Activated CD8-positive, alpha-beta memory T cell treated with anti-CD3 and anti-CD28 coated beads, Interleukin-2, amount 50 U/mL, for 4 hours (primary cell): ENCODE results near the gene SRL.
"Not testable (repeated sequence)": the region's sequence is repeated elsewhere in the genome, so short reads cannot be mapped to it uniquely, and the experiment has no call there.

ENCODE experiments used
- DNase-seq: peaks from one replicate; pipeline ENCODE4 v3.0.0-alpha.2; 2020

The SRL gene

DNA sequence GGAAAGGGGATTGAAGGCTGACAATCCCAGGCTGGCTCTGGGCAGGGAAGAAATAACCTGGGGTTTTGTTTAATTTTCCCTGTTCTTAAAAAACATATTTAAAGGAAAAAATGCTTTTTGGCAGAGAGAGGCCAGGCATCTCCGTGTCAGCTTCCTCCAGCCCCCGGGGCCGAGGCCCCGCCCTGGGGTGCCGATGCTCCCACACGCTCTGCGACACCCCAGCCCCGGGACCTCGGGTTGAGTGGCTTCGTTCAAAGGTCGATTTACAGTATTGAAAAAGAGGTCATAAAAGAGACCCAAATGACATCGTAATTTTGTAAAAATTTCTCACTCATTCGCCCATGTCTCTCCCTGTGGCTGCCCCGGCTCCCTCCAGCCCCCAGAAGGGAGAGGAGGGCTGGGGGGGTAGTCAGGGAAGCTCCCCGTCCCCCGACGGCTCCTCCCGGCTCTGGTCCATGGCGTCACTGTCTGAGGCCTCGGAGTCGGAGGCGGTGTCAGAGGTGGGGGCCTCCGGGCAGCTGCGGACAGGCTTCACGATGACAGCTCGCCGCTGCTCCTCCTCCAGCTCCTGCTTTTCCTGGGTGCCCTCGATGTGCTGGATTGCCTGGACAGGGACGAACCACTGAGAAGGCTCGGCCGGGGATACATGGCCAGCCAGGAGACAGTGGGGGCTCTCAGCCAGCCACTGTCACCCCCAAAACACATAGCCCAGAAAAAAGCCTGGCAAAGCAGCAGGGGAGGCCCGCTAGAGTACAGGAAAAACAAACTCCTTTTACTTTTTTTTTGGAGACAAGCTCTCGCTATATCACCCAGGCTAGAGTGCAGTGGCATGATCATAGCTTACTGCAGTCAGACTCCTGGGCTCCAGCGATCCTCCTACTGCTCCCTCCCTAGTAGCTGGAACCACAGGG lies 16.0 kb upstream of the SRL start:
- DNase-seq, result no peak

DNA sequence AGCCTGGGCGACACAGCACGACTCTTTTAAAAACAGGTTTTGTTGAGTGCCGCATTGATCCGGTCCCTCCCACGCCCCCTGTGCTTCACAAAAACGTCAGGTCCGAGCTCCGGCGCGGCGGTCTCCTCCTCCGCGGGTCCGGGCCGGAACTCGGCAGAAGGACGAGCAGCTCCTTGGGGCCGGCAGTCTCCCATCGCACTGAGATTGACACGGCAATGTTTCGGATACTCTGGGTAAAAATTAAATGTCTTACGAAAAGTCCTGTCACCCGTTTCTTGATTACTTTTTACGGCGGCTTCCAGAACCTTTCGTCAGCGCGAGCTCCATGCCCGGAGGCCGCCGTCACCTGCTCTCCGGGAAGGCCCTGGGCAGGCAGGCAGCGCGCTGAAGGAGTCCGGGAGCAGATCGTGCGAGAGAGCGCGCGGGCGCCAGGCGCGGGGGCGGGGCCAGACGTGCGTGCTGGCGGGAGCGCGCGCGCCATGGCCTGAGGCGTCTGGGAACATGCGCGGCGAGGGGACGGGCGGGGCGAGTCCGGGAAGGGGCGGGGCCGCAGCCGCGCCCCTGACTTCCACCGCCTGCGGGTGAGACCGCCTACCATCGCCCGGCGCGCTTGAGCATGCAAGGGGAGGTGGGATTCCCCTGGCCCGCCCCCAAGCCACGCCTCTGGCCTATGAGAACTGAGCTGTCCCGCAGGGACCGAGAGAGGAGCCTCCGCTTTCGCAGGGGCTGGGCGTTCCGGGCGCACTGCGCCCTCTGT lies 11.7 kb upstream of the SRL start:
- DNase-seq, result peak; percentile 99

DNA sequence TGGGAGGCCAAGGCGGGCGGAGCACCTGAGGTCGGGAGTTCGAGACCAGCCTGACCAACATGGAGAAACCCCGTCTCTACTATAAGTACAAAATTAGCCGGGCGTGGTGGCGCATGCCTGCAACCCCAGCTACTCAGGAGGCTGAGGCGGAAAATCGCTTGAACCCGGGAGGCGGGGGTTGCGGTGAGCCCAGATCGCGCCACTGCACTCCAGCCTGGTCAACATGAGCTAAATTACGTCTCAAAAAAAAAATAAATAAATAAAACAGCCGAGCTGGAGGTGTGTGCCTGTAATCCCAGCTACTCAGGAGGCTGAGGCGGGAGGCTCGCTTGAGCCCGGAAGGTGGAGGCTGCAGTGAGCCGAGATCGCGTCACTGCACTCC lies 11.1 kb upstream of the SRL start:
- not testable (repeated sequence) for DNase-seq

DNA sequence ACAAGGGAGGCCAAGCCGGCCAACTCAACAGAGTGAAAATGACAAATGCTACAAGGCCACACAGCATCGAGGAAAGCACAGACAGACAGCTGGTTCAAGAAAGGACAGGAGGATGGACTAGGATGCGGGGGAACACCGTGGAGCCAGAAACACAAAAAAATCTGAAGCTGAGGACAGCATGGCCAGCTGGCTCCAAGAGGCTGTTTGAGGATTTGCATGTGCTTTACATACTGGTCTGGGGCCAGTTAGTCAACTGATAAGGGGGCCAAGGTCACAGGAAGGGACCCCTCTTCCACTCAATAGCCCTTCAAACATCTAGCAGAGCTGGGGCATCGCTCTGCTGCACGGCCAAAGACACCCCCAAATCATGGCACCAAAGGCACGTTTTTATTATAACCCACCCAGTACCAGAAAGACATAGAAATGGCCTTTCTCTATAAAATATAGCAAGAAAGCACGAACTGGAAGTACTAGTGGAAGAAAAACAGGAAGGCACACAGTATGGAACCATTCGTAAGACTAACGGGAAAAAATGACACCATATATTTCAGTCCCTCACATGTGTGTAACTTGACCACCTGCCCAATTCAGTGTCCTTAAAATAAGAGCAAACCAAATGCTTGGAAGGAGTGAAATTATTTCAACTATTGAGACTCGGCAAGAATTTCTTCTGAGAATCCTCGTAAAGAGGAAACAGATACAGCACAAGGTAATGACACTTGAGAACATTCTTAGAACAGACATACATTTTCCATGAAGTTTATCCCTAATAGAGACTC lies 7.8 kb upstream of the SRL start:
- no peak for DNase-seq

DNA sequence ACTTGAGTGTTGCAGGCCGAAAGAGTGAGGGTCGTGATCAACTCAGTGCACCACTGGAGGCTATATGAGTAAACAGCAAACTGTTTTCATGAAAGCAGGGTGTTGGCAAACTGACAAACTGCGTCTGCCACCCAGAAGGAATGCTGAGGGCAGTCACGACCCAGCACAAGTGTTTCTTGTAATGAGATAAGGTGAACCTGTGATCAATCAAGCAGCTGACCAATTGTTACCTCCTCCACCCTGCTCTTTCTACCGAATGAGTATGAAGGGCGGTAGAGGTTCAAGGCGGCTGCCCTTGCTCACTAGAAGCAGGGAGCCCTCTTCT lies 5.5 kb upstream of the SRL start:
- DNase-seq, result no peak

DNA sequence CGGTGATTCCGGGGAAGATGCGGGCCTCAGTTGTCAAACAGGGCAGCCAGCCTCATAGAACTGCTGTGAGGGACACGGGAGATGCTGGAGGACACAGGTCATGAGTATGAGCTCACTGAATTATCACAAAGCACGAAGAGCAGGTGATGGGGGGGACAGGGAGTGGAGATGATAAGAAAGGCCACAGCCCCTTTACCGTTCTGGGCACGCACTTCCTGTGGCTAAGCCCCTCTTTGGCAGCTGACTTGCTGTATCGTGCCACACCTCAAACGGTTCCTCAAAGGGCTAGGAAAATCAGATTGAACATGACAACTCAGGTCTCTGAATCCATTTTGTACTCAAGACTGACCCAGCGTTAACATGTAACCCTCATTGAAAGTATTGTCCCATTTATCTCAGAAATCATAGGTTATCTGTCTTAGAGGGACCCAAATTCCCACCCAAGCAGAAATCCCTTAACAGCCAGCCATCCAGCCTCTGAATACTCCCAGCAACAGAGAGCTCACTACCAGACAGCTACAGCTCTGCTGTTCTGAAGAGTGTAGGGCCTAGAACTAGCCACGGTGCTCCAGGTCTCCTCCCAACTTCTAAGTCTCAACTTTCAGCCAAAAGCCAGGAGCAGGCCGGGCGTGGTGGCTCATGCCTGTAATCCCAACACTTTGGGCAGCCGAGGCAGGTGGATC lies 5.0 kb upstream of the SRL start:
- no peak for DNase-seq

DNA sequence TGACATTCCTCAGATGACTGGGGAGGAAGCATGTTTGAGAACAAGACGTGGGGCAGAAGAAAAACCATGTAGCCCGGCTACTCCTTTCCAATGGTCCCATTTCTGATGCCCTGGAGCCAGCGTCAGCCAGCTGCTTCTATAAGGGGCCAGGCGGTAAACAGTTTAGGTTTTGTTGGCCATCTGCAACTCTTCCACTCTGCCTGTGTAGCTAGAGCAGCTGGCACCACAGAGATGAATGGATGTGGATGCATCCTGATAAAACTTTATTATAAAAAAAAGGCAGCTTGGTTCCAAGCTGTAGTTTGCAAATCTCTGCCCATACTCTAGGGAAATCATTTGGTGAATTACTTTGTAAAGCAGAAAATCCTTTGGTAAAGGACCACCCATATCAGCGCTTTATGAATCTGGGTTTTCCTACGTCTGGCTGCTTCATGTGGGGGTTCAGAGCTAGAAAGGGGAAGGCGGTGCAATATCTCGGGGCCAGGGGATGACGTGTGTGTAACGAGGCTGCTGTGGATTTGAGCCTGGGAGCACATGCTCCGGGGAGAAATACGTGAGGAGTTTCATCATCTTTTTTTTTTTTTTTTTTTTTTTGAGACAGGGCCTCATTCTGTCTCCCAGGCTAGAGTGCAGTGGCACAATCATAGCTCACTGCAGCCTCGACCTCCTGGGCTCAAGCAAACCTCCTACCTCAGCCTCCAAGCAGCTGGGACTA lies 3.4 kb upstream of the SRL start:
- DNase-seq, result no peak

DNA sequence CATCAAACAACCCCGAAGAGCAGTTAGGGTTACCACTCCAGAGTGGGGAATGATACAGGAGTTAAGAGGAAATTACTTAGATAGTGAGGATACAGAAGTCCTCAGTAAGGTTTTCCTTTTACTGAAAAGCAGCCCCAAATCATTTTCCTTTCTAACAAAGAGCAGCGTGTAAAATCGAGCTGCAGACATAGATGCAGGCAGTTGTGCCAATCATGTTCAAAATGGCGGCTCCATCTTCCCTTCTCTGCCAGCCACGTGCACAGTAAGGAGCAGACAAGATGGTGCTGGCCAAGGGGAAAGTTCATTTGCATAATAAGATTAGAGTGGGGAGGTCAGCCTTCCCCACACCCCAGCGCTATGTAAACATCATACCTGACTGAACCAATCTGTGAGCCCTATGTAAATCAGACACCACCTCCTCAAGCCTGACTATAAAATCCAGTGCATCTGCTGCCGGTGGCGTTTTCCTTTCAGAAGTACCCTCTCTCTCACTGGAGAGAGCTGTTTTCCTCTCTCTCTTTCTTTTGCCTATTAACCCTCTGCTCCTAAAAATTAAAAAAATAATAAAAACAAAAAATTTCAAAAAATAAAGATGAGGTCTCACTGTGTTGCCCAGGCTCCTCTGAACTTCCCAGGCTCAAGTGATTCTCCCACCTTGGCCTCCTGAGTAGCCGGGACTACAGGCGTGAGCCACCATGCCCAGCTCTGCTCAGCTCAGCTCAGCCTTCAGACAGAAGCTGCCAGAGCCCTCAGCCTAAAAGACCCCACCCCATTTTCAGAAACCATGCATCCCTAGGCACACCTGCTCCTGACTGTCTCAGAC lies 2.6 kb upstream of the SRL start:
- DNase-seq, result no peak

DNA sequence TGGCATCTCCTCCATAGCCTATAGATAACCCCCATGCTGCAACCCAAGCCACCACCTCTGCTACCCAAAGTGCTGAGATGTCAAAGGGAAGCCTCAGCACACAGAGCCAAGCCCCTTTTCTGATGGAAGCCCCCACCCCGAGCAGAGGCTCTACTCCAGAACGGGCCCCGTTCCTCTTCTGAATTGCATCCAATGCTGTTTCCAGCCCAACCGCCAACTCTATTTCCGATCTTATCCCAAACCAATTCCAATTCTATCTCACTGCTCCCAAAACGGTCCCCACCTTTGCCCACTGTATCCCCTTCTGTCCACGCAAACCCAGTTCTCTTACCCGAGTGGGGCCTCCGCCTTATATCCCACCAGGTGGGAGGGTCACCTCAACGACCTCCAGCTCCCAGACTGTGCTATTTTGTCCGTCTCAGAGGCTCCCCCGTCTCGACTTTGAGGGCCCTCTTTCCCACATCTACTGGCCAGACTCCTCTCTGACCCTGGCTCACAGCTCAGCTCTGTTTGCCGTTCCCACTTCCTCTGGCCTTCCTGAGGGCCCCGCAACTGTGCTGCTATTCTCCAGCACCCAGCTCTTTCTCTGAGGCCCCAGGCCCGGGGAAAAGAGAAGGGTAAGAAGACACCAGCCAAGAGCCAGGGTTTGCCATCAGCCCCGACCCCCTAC lies 487 bp downstream of the SRL start:
- DNase-seq, result no peak

DNA sequence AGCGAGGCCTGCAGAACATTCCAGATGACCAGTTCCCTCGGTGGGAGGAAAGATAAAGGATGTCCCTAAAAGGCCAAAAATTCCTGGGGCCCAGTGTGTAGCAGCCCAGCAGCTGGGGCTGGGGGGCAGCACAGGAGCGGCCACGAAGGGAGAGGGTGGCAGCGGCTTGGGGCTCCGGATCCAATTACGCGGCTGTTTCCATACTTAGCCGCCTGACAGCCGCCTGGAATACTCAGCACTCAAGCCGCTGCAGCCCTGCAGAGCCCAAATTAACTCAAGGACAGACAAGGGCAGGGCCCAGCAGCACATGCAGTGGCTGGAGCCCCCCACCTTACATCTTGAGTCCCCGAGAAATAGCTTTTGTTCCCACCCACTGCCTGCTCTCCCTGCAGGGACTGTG lies 1.3 kb downstream of the SRL start:
- DNase-seq, result no peak

DNA sequence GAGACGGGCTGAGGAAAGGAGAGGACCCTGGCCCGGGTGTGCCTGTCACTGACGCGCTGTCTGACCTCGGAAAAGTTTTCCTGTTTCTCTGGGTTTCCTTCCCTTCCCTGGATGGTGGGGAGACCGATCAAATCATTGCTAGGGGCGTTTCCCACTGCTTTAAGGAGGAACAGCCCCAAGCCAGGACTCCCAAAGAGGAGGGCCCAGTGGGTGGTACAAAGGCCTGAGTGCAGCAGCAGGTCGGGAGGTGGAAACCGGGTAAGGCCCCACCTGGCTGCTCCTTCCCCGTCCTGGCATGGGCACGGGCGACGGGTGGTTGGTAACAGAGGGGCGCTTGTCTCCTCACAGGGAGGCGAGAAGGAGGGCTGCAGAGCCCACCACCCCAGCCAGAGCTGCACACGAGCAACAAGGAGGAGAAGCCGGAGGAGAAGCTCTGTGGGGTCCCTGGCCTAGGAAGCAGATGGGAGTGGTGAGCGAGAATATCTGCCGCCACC lies 2.2 kb downstream of the SRL start:
- no peak for DNase-seq

DNA sequence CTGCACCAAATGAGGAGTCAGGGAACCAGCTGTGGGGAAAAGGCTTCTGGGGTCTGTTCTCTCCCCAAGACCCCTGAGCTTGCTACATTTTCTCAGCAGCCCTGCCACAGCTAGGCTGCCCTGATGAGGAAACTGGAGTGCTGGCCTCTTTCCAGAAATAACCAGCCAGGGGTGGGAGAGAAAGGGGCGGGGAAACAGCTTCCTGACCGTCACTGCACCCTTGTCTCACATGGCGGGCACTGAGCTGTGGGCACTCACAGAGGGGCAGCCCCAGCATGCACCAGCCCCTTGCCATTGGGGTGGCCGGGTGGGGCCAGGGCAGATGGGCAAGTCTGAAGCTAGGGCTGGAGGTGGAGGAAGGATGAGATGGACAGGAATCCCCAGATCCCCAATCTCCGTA lies 2.9 kb downstream of the SRL start:
- DNase-seq, result no peak

DNA sequence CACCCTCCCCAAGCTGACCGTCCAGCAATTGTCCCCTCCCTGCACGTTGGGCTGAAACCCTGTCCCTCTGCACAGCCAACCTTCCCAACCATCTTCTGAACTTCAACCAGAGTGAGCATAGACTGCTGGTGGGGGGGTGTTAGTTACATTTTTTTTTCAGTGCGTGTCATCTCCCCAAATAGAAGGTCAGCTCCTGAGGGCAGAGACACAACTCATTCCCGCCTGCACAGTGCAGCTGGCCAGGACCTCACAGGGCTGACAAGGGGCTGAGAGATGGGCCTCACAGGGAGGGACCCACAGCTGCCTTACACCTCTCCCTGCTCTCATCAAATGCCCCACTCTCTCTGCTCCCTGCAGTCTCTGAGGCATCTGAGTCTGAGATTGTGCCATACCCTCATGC lies 8.4 kb downstream of the SRL start:
- DNase-seq, result no peak

DNA sequence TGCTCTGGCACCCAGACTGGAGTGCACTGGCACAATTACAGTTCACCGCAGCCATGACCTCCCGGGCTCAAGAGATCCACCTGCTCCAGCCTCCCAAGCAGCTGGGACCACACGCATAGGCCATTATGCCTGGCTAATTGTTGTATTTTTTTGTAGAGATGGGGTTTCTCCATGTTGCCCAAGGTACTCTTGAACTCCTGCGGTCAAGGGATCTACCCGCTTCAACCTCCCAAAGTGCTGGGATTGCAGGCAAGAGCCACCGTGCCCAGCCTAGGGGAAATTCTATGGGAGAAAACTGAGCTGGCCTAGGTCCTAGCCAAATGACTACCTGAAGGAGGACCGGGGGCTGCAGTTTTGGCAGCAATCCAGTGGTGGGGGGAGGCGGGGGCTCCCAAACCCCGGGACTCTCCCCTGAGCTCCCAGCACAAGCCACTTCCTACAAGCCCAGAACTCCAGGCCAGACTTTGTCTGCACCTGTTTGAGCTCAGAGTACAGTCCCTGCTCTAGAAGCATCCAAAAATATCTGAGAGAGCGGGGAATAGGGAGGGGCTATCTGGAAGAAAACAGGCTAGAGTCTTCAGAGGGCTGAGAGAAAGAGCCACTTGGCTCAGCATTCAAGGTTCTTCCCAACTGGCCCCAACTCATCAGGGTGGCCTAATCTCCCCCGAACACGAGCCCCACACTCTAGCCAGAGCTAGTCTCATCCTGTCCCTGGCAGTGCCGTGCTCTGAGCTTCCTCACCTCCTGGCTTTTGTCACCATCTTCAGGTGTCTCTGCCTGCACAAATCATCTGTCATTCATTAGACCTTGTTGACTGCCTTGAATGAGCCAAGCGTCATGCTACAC lies 9.1 kb downstream of the SRL start:
- no peak for DNase-seq

DNA sequence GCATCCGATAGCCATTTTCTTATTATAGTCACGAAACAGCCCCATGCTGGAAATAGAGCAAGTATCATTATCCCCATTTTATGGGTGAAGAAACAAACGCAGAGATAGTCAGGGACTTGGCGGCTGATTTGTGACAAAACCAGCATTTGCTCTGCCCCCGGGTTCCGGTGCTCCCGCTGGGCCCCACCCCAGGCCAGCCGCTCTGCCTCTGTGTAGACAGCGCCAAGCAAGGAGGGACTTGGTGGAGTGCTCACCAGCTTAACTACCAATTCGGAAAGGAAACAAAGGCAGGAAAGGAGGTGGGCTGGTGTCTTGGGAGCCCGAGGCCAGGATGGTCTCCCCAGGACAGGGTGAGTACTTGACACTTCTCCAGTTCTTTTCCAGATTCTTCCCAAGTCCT lies 10.0 kb downstream of the SRL start:
- no peak for DNase-seq

DNA sequence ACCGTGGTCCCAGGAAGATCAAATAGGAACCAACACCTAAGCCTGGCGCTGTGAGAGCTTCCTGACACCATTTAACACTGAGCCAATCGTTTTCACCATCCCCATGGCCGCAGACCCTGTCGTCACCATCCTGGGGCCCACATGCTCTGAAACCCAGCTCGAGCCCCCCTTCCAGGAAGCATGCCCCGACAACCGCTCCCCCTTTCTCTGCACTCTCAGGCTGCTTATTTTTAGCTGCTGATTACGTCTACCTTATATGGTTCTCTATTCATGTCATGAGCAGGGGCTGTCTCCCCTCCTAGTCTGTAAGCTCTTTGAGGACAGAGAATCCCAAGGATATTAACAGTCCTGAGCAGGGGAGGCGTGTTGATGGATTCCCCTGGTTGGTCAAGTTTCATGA lies 10.5 kb downstream of the SRL start:
- DNase-seq, result no peak

DNA sequence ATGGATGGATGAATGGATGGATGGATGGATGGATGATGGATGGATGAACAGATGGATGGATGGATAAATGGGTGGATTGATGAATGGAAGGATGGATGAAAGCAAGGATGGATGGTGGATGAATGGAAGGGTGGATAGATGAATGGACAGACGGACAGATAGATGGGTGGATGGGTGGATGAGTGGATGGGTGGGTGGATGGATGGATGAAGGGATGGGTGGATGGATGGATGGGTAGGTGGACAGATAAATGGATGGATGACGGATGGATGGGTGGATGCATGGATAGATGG lies 14.9 kb downstream of the SRL start:
- no peak for DNase-seq

DNA sequence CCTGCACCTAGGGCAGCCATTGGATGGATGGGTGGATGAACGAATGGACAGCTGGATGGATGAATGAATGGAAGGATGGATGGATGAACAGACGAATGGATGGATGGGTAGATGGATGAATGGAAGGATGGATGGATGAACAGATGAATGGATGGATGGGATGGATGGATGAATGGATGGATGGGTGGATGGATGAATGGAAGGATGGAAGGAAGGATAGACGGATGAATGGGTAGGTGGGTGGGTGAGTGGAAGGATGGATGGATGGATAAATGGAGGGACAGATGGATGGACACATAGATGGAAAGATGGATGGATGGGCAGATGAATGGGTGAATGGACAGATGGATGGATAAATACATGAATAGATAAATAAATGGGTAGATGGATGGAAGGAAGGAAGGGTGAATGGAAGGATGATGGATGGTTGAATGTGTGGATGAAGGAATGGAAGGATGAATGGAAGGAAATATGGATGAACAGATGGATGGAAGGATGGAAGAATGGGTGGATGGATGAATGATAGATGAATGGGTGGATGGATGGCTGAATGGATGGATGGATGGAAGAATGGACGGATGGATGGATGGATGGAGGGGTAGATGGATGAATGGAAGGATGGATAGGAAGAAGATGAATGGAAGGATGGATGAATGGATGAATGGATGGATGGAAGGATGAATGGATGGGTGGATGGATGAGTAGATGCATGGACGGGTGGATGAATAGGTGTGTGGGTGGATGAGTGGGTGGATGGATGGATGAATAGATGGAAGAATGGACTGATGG lies 15.4 kb downstream of the SRL start:
- no peak for DNase-seq

DNA sequence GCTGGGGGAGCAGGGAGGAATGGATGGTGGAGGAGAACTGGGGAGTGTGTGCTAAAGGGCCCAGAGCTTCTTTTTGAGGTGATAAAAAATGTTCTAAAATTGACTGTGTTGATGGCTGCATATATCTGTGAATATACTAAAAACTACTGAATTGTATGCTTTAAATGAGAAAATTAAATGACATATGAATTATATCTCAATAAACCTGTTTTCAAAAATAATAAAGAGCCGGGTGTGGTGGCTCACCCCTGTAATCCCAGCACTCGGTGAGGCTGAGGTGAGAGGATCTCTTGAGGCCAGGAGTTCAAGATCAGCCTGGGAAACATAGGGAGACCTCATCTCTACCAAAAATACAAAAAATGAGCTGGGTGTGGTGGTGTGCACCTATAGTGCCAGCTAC lies 16.8 kb downstream of the SRL start:
- DNase-seq, result no peak
